Activated T-helper 1 cell treated with anti-CD3 and anti-CD28 coated beads, Interleukin-2, amount 50 U/mL, for 16 hours (primary cell): Measurements from ENCODE around the gene ARHGDIA.

Experiments used
- DNase-seq, 2 donors: peaks; one replicate each; pipeline ENCODE4 v3.0.0-alpha.2; 2020; ENCODE audit warnings: low read depth in 1 of 2, low spot score in 1 of 2

The ARHGDIA gene

GRCh38 chr17:81888988-81889595, 18.0 kb upstream of the ARHGDIA start:
- no peak for DNase-seq

GRCh38 chr17:81888105-81888987, 17.2 kb upstream of the ARHGDIA start:
- no peak for DNase-seq

GRCh38 chr17:81885869-81886548, 14.9 kb upstream of the ARHGDIA start:
- DNase-seq = no peak

- no peak for DNase-seq
Measured at GRCh38 chr17:81885454-81885853, 14.3 kb upstream of the ARHGDIA start.

- DNase-seq = no peak
Measured at GRCh38 chr17:81884968-81885367, 13.8 kb upstream of the ARHGDIA start.

- DNase-seq = no peak
Measured at GRCh38 chr17:81884520-81884919, 13.4 kb upstream of the ARHGDIA start.

GRCh38 chr17:81879121-81879520, 8.0 kb upstream of the ARHGDIA start:
- no peak for DNase-seq

- no peak for DNase-seq
Measured at GRCh38 chr17:81878294-81878693, 7.2 kb upstream of the ARHGDIA start.

GRCh38 chr17:81877569-81877968, 6.4 kb upstream of the ARHGDIA start:
- no peak for DNase-seq

GRCh38 chr17:81871387-81872230, 472 bp upstream of the ARHGDIA start:
- DNase-seq = peak; percentile 93 to 95

GRCh38 chr17:81870131-81870980, 781 bp downstream of the ARHGDIA start:
- DNase-seq = no peak

- no peak for DNase-seq
Measured at GRCh38 chr17:81869221-81870130, 1.7 kb downstream of the ARHGDIA start.

- no peak for DNase-seq
Measured at GRCh38 chr17:81868674-81869220, 2.4 kb downstream of the ARHGDIA start.

- no peak for DNase-seq
Measured at GRCh38 chr17:81867991-81868673, 3.0 kb downstream of the ARHGDIA start.

GRCh38 chr17:81867170-81867990, 3.8 kb downstream of the ARHGDIA start:
- DNase-seq = no peak

GRCh38 chr17:81866440-81867169, 4.5 kb downstream of the ARHGDIA start:
- DNase-seq = no peak
